Caco-2 (cell line): ENCODE measurements around the gene KRTAP4-4. TPM values are rescaled to one million over a fixed set of nuclear protein-coding genes. Genes with fewer than 3 reads are reported as not detected.
"Not testable (repeated sequence)": the region's sequence is repeated elsewhere in the genome, so short reads cannot be mapped to it uniquely, and the experiment has no call there.

Experiments used
- BruUV-seq: library from RNA; stranded (reverse); fragments of 400-500 nt; replicated peaks from 2 replicates; lab custom pipeline; 2021; lab: Mats Ljungman, UMichigan
- CTCF ChIA-PET: fragments of 300-600 bp; sonication (Branson Sonifier 250); formaldehyde crosslinking; loops from one replicate; lab custom pipeline; 2022; ENCODE audit warnings: antibody characterized with exemption; lab: Charles Lee
- POLR2A ChIA-PET: fragments of 300-600 bp; sonication (Branson Sonifier 250); formaldehyde crosslinking; loops from one replicate; lab custom pipeline; 2022; ENCODE audit warnings: antibody characterized with exemption; lab: Charles Lee
- DNase-seq, 2 experiments: peaks; one replicate each; pipeline versions ENCODE4 v3.0.0 to v3.0.0-alpha.2; 2020 to 2022
- H3K27me3 ChIP-seq: replicated peaks from 2 replicates; pipeline ENCODE4 v1.6.0; 2011; ENCODE audit warnings: low read length; ENCODE audit not compliant: control insufficient read depth, insufficient read depth
- H3K36me3 ChIP-seq: 2 replicates; pipeline ENCODE4 v1.5.1; 2011; ENCODE audit warnings: low read length; ENCODE audit not compliant: control insufficient read depth, insufficient read depth
- H3K4me1 ChIP-seq: fragments of 250-450 bp; sonication (Bioruptor Pico); 2 replicates; pipeline ENCODE4 v1.5.1; 2020; ENCODE audit warnings: mild to moderate bottlenecking
- H3K4me3 ChIP-seq: 2 replicates; pipeline ENCODE4 v1.5.1; 2011; ENCODE audit warnings: low read depth, mild to moderate bottlenecking, control low read depth, low read length
- H3K9me3 ChIP-seq: fragments of 250-450 bp; sonication (Bioruptor Pico); 2 replicates; pipeline ENCODE4 v1.5.1; 2020; ENCODE audit warnings: mild to moderate bottlenecking, moderate library complexity
- H3K27ac Mint-ChIP-seq: one replicate; pipeline ENCODE4 v1.8.0; 2022; ENCODE audit warnings: mixed read lengths; ENCODE audit not compliant: unreplicated experiment
- H3K27me3 Mint-ChIP-seq: one replicate; pipeline ENCODE4 v1.8.0; 2022; ENCODE audit warnings: mixed read lengths; ENCODE audit not compliant: insufficient read depth, unreplicated experiment
- H3K36me3 Mint-ChIP-seq: one replicate; pipeline ENCODE4 v1.8.0; 2022; ENCODE audit warnings: mild to moderate bottlenecking, mixed read lengths; ENCODE audit not compliant: insufficient read depth, unreplicated experiment
- H3K4me1 Mint-ChIP-seq: one replicate; pipeline ENCODE4 v1.8.0; 2022; ENCODE audit warnings: low read depth, mixed read lengths; ENCODE audit not compliant: unreplicated experiment
- H3K4me3 Mint-ChIP-seq: one replicate; pipeline ENCODE4 v1.8.0; 2022; ENCODE audit warnings: mild to moderate bottlenecking, moderate library complexity, mixed read lengths; ENCODE audit not compliant: unreplicated experiment
- H3K9me3 Mint-ChIP-seq: one replicate; pipeline ENCODE4 v1.8.0; 2022; ENCODE audit warnings: mixed read lengths; ENCODE audit not compliant: unreplicated experiment
- CTCF ChIP-seq, 2 experiments: fragments of 200-600 bp in 1 of 2; IDR thresholded peaks; 1 replicate in 1 of 2; 2 replicates in 1 of 2; pipeline versions ENCODE4 v1.5.1 to v1.8.0; 2011 to 2022; ENCODE audit warnings: antibody characterized with exemption in 1 of 2, control low read depth in 1 of 2, inconsistent platforms in 1 of 2, low read depth in 1 of 2, low read length in 1 of 2, mild to moderate bottlenecking in 1 of 2, moderate library complexity in 1 of 2; ENCODE audit not compliant: insufficient read depth in 1 of 2, severe bottlenecking in 1 of 2, unreplicated experiment in 1 of 2
- intact Hi-C: fragments of 100-400 bp; cut with micrococcal nuclease; formaldehyde crosslinking; loops from one replicate; pipeline ENCODE4 v1.10.0; 2022; ENCODE audit not compliant: unreplicated experiment
- total RNA-seq: library from RNA; stranded (reverse); gene quantifications from 2 replicates; pipeline ENCODE4 v1.2.3, GENCODE V29; 2022

KRTAP4-4 gene
- total RNA-seq, 1 experiment from 2014 or later = not detected

- H3K36me3 ChIP-seq = no peaks in the 10 kb centered on the region
- Mint-ChIP-seq H3K4me1 (no peaks in the 10 kb centered on the region), H3K36me3 (no peaks in the 10 kb centered on the region), H3K27me3 (no peaks in the 10 kb centered on the region), H3K4me3 (no peak overlapping the region), H3K9me3 (no peaks in the 10 kb centered on the region), H3K27ac (no peak overlapping the region)
- ChIA-PET CTCF (no interaction called here), POLR2A (no interaction called here)
- no peaks in the 10 kb centered on the region for H3K27me3 ChIP-seq
- intact Hi-C loops = no loop called here
- no peak for TF ChIP-seq CTCF (IDR thresholded peaks at IDR 0.05; ENCODE audit: insufficient read depth in 1 of 2, low read depth in 1 of 2, low read length in 1 of 2, severe bottlenecking in 1 of 2, unreplicated experiment in 1 of 2)
- H3K4me3 ChIP-seq = no peak overlapping the region
- H3K9me3 ChIP-seq = no peaks in the 10 kb centered on the region
- BruUV-seq = no TSS peak
- DNase-seq = no peak
- no peaks in the 10 kb centered on the region for H3K4me1 ChIP-seq
Observed at GRCh38 chr17:41121742-41122141, 38.8 kb downstream of the KRTAP4-4 start.

GRCh38 chr17:41119696-41120690 is 40.6 kb downstream of the KRTAP4-4 start:
- H3K36me3 Mint-ChIP-seq, intact Hi-C loops, CTCF ChIA-PET, H3K27ac Mint-ChIP-seq, H3K4me3 ChIP-seq, H3K4me1 ChIP-seq, H3K9me3 ChIP-seq, H3K27me3 Mint-ChIP-seq, DNase-seq, H3K27me3 ChIP-seq, H3K4me3 Mint-ChIP-seq, H3K4me1 Mint-ChIP-seq, H3K9me3 Mint-ChIP-seq, H3K36me3 ChIP-seq, POLR2A ChIA-PET, BruUV-seq: not testable (repeated sequence)

- no peaks in the 10 kb centered on the region for H3K36me3 ChIP-seq
- no peaks in the 10 kb centered on the region for H3K27me3 ChIP-seq
- H3K36me3 Mint-ChIP-seq = no peaks in the 10 kb centered on the region
- DNase-seq = no peak
- TF ChIP-seq CTCF (IDR thresholded peaks at IDR 0.05; ENCODE audit: insufficient read depth in 1 of 2, low read depth in 1 of 2, low read length in 1 of 2, severe bottlenecking in 1 of 2, unreplicated experiment in 1 of 2) = no peak
- H3K9me3 Mint-ChIP-seq = no peaks in the 10 kb centered on the region
- no peak overlapping the region for H3K4me3 ChIP-seq
- H3K4me3 Mint-ChIP-seq = no peak overlapping the region
- no peaks in the 10 kb centered on the region for H3K9me3 ChIP-seq
- H3K4me1 ChIP-seq = no peaks in the 10 kb centered on the region
- H3K4me1 Mint-ChIP-seq = no peaks in the 10 kb centered on the region
- H3K27me3 Mint-ChIP-seq = no peaks in the 10 kb centered on the region
- no TSS peak for BruUV-seq
- POLR2A ChIA-PET = no interaction called here
- no peak overlapping the region for H3K27ac Mint-ChIP-seq
- intact Hi-C loops = no loop called here
- CTCF ChIA-PET = no interaction called here
Observed at GRCh38 chr17:41118721-41119120, 41.8 kb downstream of the KRTAP4-4 start.

- H3K36me3 Mint-ChIP-seq, H3K27me3 Mint-ChIP-seq, H3K27me3 ChIP-seq, H3K9me3 ChIP-seq, H3K4me3 Mint-ChIP-seq, H3K4me1 ChIP-seq, H3K4me3 ChIP-seq, DNase-seq, POLR2A ChIA-PET, H3K4me1 Mint-ChIP-seq, intact Hi-C loops, CTCF ChIA-PET, H3K9me3 Mint-ChIP-seq, H3K36me3 ChIP-seq, H3K27ac Mint-ChIP-seq, BruUV-seq: not testable (repeated sequence)
Observed at GRCh38 chr17:41117846-41118386, 42.6 kb downstream of the KRTAP4-4 start, which contains the start of gene KRTAP4-11. TSS of gene KRTAP4-11 (minus strand) at chr17:41118373. CDS start at chr17:41118315, 58 bp downstream.
